Smooth muscle cell (in vitro differentiated cells): Measurements from ENCODE around the gene C1QTNF2. TPM values are rescaled to one million over a fixed set of nuclear protein-coding genes. Genes with fewer than 3 reads are reported as not detected.

Source experiments
- DNase-seq: peaks from one replicate; lab custom pipeline; 2025; ENCODE audit not compliant: unreplicated experiment; lab: John Stamatoyannopoulos, UW
- H2AFZ ChIP-seq: fragments of 200-600 bp; sonication (generic); 2 replicates; pipeline ENCODE4 v1.6.0; 2016; ENCODE audit warnings: antibody characterized with exemption, low read depth, mild to moderate bottlenecking
- H3F3A ChIP-seq: fragments of 200-600 bp; sonication (generic); 2 replicates; pipeline ENCODE4 v1.6.0; 2017; ENCODE audit warnings: antibody characterized with exemption, low read depth
- H3K27ac ChIP-seq: fragments of 200-600 bp; sonication (generic); 2 replicates; pipeline ENCODE4 v1.5.1; 2016; ENCODE audit warnings: low read depth, mild to moderate bottlenecking
- H3K27me3 ChIP-seq: fragments of 200-600 bp; sonication (generic); 2 replicates; pipeline ENCODE4 v1.6.1; 2016; ENCODE audit warnings: low read depth, mild to moderate bottlenecking
- H3K36me3 ChIP-seq: fragments of 200-600 bp; sonication (generic); 2 replicates; pipeline ENCODE4 v1.5.1; 2016; ENCODE audit warnings: low read depth
- H3K4me1 ChIP-seq: fragments of 200-600 bp; sonication (generic); 2 replicates; pipeline ENCODE4 v1.5.1; 2016; ENCODE audit warnings: low read depth
- H3K4me2 ChIP-seq: fragments of 200-600 bp; sonication (generic); 2 replicates; pipeline ENCODE4 v1.6.0; 2016; ENCODE audit warnings: mild to moderate bottlenecking
- H3K4me3 ChIP-seq: fragments of 200-600 bp; sonication (generic); 2 replicates; pipeline ENCODE4 v1.5.1; 2016; ENCODE audit warnings: mild to moderate bottlenecking
- H3K79me2 ChIP-seq: fragments of 200-600 bp; sonication (generic); 2 replicates; pipeline ENCODE4 v1.6.0; 2016; ENCODE audit warnings: low read depth, mild to moderate bottlenecking
- H3K9ac ChIP-seq: fragments of 200-600 bp; sonication (generic); 2 replicates; pipeline ENCODE4 v1.6.0; 2016; ENCODE audit warnings: low read depth
- H3K9me3 ChIP-seq: fragments of 200-600 bp; sonication (generic); replicated peaks from 2 replicates; pipeline ENCODE4 v1.5.1; 2016; ENCODE audit warnings: low read depth
- H4K20me1 ChIP-seq: fragments of 200-600 bp; sonication (generic); 2 replicates; pipeline ENCODE4 v1.6.0; 2016; ENCODE audit warnings: low read depth
- WGBS: methylation state at CpG from one replicate; pipeline ENCODE4 v1.1.7; 2016; ENCODE audit warnings: low lambda C conversion rate; 5-methylcytosine and 5-hydroxymethylcytosine counted together
- polyA plus RNA-seq: library from polyadenylated mRNA; unstranded; fragments of >200 nt; fragmentation: Nextera tagmentation; extraction: Ambion mirVana; gene quantifications from 2 replicates; pipeline ENCODE4 v1.2.1, GENCODE V29; 2016
- small RNA-seq: library from RNA; depleted of rRNA; stranded (forward); fragments of <200 nt; gene quantifications from one replicate; pipeline ENCODE3, GENCODE V24; 2014
- total RNA-seq: library from RNA; depleted of rRNA; stranded (reverse); fragments of >200 nt; gene quantifications from 2 replicates; pipeline ENCODE4 v1.2.3, GENCODE V29; 2014
- TF ChIP-seq, protein P1 (sequence below): fragments of 200-600 bp; sonication (generic); IDR thresholded peaks from 2 replicates; pipeline ENCODE4 v1.5.1; 2017; ENCODE audit warnings: borderline replicate concordance, mild to moderate bottlenecking, antibody characterized with exemption; ENCODE audit not compliant: insufficient read depth, poor library complexity, severe bottlenecking

Gene C1QTNF2
- total and polyA plus RNA-seq, 2 experiments from 2014 or later, result 0.85 to 2.6 TPM

DNA sequence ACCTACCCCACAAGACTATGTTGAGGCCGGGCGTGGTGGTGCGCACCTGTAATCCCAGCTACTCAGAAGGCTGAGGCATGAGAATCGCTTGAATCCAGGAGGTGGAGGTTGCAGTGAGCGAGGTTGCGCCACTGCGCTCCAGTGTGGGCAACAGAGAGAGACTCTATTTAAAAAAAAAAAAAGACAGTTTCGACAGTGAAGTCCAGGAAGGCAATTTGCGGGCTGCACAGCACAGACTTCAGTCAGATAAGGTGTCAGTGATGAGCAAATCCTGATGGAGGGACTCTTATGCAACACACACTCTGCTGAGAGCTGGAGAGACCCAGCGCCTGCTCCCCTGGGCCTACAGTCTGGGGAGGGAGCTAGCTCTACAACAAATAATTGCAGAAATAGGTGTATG, 72.2 kb downstream of the C1QTNF2 start:
- no peaks in the 10 kb centered on the region for H3K27me3 ChIP-seq
- no peak overlapping the region for H3K9ac ChIP-seq
- no peaks in the 10 kb centered on the region for H3K9me3 ChIP-seq
- H3K4me3 ChIP-seq, result no peak overlapping the region
- no peak overlapping the region for H3K4me2 ChIP-seq
- H3K79me2 ChIP-seq, result peaks cover 14% of the 10 kb centered on the region
- no peaks in the 10 kb centered on the region for H4K20me1 ChIP-seq
- H3K27ac ChIP-seq, result no peak overlapping the region
- no peaks in the 10 kb centered on the region for H3K36me3 ChIP-seq
- TF ChIP-seq, protein P1, sequence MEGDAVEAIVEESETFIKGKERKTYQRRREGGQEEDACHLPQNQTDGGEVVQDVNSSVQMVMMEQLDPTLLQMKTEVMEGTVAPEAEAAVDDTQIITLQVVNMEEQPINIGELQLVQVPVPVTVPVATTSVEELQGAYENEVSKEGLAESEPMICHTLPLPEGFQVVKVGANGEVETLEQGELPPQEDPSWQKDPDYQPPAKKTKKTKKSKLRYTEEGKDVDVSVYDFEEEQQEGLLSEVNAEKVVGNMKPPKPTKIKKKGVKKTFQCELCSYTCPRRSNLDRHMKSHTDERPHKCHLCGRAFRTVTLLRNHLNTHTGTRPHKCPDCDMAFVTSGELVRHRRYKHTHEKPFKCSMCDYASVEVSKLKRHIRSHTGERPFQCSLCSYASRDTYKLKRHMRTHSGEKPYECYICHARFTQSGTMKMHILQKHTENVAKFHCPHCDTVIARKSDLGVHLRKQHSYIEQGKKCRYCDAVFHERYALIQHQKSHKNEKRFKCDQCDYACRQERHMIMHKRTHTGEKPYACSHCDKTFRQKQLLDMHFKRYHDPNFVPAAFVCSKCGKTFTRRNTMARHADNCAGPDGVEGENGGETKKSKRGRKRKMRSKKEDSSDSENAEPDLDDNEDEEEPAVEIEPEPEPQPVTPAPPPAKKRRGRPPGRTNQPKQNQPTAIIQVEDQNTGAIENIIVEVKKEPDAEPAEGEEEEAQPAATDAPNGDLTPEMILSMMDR, result no peak
- 94% methylated on average over 10 of the region's 10 CpGs for WGBS
- no peaks in the 10 kb centered on the region for H3F3A ChIP-seq
- peaks cover 4% of the 10 kb centered on the region for H3K4me1 ChIP-seq
- H2AFZ ChIP-seq, result no peak overlapping the region
- DNase-seq, result no peak

GRCh38 chr5:160297776-160298175, 72.7 kb downstream of the C1QTNF2 start:
- Histone ChIP-seq H3K4me2 (no peak overlapping the region), H3K9me3 (no peaks in the 10 kb centered on the region), H3K9ac (no peak overlapping the region), H3K27ac (no peak overlapping the region), H3F3A (no peaks in the 10 kb centered on the region), H3K27me3 (no peaks in the 10 kb centered on the region), H3K79me2 (peaks cover 14% of the 10 kb centered on the region), H4K20me1 (no peaks in the 10 kb centered on the region), H3K4me3 (no peak overlapping the region), H2AFZ (no peak overlapping the region), H3K36me3 (no peaks in the 10 kb centered on the region), H3K4me1 (peaks cover 4% of the 10 kb centered on the region)
- no peak for DNase-seq
- TF ChIP-seq, protein P1, result no peak
- 96% methylated on average over 5 of the region's 5 CpGs for WGBS

Small RNA genes within 50 kb of the gene (small RNA-seq; reads per million reads assigned to genes)
- not detected for gene AC112191.3

Other genes starting within 250 kb of the C1QTNF2 start
- gene FABP6, start 141.1 kb downstream of the C1QTNF2 start, total RNA-seq, result not detected in 2 replicates
- 1.3 TPM in 1 of 2 replicates, not detected in the other for gene FABP6, start 141.1 kb downstream of the C1QTNF2 start, polyA plus RNA-seq
- gene CCNJL, start 58.1 kb downstream of the C1QTNF2 start, total RNA-seq, result 3.2 and 3.4 TPM in 2 replicates
- 6.2 and 7.3 TPM in 2 replicates for gene CCNJL, start 58.1 kb downstream of the C1QTNF2 start, polyA plus RNA-seq
- gene FAM200C, start 29.4 kb upstream of the C1QTNF2 start, total RNA-seq, result 1.8 and 2.4 TPM in 2 replicates
- 1.5 and 1.6 TPM in 2 replicates for gene FAM200C, start 29.4 kb upstream of the C1QTNF2 start, polyA plus RNA-seq
- gene SLU7, start 48.5 kb upstream of the C1QTNF2 start, total RNA-seq, result 48.1 and 67.0 TPM in 2 replicates
- 46.3 and 50.3 TPM in 2 replicates for gene SLU7, start 48.5 kb upstream of the C1QTNF2 start, polyA plus RNA-seq
- 61.5 and 98.7 TPM in 2 replicates for gene PTTG1, start 51.2 kb upstream of the C1QTNF2 start, total RNA-seq
- gene PTTG1, start 51.2 kb upstream of the C1QTNF2 start, polyA plus RNA-seq, result 81.9 and 92.3 TPM in 2 replicates